OCI-LY1 (cell line): ENCODE measurements around the gene AGRN.

Experiments used
- H2AFZ ChIP-seq: fragments of 200-600 bp; sonication (generic), shearing (Covaris generic); 2 replicates; pipeline ENCODE4 v1.6.0; 2014; ENCODE audit warnings: antibody characterized with exemption, mild to moderate bottlenecking, low read length
- H3F3A ChIP-seq: fragments of 200-600 bp; sonication (generic), shearing (Covaris generic); 2 replicates; pipeline ENCODE4 v1.6.0; 2014; ENCODE audit warnings: mild to moderate bottlenecking, antibody characterized with exemption, low read length, moderate library complexity; ENCODE audit not compliant: insufficient read depth
- H3K27ac ChIP-seq: fragments of 200-600 bp; sonication (generic); 2 replicates; pipeline ENCODE4 v1.5.1; 2014; ENCODE audit warnings: low read length, mixed run types, mild to moderate bottlenecking, low read depth; ENCODE audit not compliant: poor library complexity, severe bottlenecking
- H3K27me3 ChIP-seq: fragments of 200-600 bp; sonication (generic); 2 replicates; pipeline ENCODE4 v1.6.0; 2014; ENCODE audit warnings: antibody characterized with exemption, mild to moderate bottlenecking, low read length, moderate library complexity; ENCODE audit not compliant: insufficient read depth
- H3K36me3 ChIP-seq: fragments of 200-600 bp; sonication (generic); 2 replicates; pipeline ENCODE4 v1.6.1; 2014; ENCODE audit warnings: mild to moderate bottlenecking, antibody characterized with exemption, low read length, moderate library complexity, mixed read lengths; ENCODE audit not compliant: insufficient read depth
- H3K4me1 ChIP-seq: fragments of 200-600 bp; sonication (generic); 2 replicates; pipeline ENCODE4 v1.5.1; 2014; ENCODE audit warnings: mild to moderate bottlenecking, low read length, moderate library complexity; ENCODE audit not compliant: insufficient read depth, severe bottlenecking
- H3K4me2 ChIP-seq: fragments of 200-600 bp; sonication (generic), shearing (Covaris generic); 2 replicates; pipeline ENCODE4 v1.6.1; 2014; ENCODE audit warnings: low read length
- H3K4me3 ChIP-seq: fragments of 200-600 bp; sonication (generic); 2 replicates; pipeline ENCODE4 v1.5.1; 2014; ENCODE audit warnings: low read length, low read depth, mild to moderate bottlenecking, mixed read lengths; ENCODE audit not compliant: poor library complexity, severe bottlenecking
- H3K79me2 ChIP-seq: fragments of 200-600 bp; shearing (Covaris generic); 2 replicates; pipeline ENCODE4 v1.6.1; 2016; ENCODE audit warnings: mixed run types, low read length, mixed read lengths; ENCODE audit not compliant: insufficient read depth
- H3K9ac ChIP-seq: fragments of 200-600 bp; sonication (generic), shearing (Covaris generic); 2 replicates; pipeline ENCODE4 v1.6.1; 2014; ENCODE audit warnings: mild to moderate bottlenecking, low read length, mixed read lengths
- H3K9me2 ChIP-seq: fragments of 200-600 bp; sonication (generic), shearing (Covaris generic); 2 replicates; pipeline ENCODE4 v1.6.1; 2014; ENCODE audit warnings: low read depth, mild to moderate bottlenecking, low read length, mixed read lengths
- H3K9me3 ChIP-seq: fragments of 200-600 bp; shearing (Covaris generic); 2 replicates; pipeline ENCODE4 v1.6.1; 2014; ENCODE audit warnings: low read length, mixed read lengths
- H4K20me1 ChIP-seq: fragments of 200-600 bp; sonication (generic), shearing (Covaris generic); 2 replicates; pipeline ENCODE4 v1.6.0; 2016; ENCODE audit warnings: mild to moderate bottlenecking, low read length; ENCODE audit not compliant: insufficient read depth
- EZH2 ChIP-seq: fragments of 200-600 bp; sonication (generic), shearing (Covaris generic); IDR thresholded peaks from 2 replicates; pipeline ENCODE4 v1.8.0; 2017; ENCODE audit warnings: borderline replicate concordance, mixed run types, mild to moderate bottlenecking, antibody characterized with exemption, low read length, moderate library complexity, mixed read lengths
- TF ChIP-seq, protein P1 (sequence below): fragments of 200-600 bp; sonication (generic), shearing (Covaris generic); IDR thresholded peaks from 2 replicates; pipeline ENCODE4 v1.5.1; 2017; ENCODE audit warnings: mild to moderate bottlenecking, antibody characterized with exemption, low read length, moderate library complexity, mixed read lengths

Gene AGRN

DNA sequence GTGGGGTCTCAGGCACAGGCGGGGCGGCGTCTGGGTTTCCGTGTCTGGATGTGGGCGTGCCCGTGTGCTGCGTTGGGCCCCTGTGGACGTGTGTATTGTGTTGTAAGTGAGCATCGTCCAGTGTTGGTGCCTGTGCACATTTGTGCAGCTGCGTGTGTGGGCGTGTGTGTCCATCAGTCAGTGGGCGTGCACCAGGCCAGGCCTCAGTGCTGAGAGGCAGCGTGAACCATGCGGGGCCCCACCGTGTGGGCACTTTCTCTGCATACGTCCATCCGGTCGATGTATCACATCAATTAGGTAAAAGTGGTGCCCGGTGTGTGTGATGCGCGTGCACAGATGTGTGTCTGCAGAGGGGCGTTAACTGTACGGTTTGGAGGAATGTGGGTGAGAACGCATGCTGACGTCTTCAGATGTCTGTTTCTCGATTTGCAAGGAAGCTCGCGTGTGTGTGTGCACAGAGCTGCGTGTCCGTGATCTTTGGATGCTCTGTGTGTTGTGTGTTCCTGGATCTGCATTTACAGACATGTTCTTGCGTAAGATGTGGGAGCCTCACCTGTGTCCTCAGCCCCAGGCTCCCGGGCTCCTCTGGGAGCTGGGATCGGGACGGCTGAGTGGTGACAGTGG lies 24.6 kb downstream of the AGRN start:
- H3K36me3 ChIP-seq, result no peaks in the 10 kb centered on the region
- H3K4me2 ChIP-seq, result no peak overlapping the region
- no peak overlapping the region for H2AFZ ChIP-seq
- H3K9me3 ChIP-seq, result no peaks in the 10 kb centered on the region
- no peak overlapping the region for H3K27ac ChIP-seq
- TF ChIP-seq, protein P1, sequence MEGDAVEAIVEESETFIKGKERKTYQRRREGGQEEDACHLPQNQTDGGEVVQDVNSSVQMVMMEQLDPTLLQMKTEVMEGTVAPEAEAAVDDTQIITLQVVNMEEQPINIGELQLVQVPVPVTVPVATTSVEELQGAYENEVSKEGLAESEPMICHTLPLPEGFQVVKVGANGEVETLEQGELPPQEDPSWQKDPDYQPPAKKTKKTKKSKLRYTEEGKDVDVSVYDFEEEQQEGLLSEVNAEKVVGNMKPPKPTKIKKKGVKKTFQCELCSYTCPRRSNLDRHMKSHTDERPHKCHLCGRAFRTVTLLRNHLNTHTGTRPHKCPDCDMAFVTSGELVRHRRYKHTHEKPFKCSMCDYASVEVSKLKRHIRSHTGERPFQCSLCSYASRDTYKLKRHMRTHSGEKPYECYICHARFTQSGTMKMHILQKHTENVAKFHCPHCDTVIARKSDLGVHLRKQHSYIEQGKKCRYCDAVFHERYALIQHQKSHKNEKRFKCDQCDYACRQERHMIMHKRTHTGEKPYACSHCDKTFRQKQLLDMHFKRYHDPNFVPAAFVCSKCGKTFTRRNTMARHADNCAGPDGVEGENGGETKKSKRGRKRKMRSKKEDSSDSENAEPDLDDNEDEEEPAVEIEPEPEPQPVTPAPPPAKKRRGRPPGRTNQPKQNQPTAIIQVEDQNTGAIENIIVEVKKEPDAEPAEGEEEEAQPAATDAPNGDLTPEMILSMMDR, result no peak
- TF ChIP-seq EZH2, result no peak
- no peaks in the 10 kb centered on the region for H3K9me2 ChIP-seq
- no peaks in the 10 kb centered on the region for H3K4me1 ChIP-seq
- H3K79me2 ChIP-seq, result no peaks in the 10 kb centered on the region
- H3K9ac ChIP-seq, result no peak overlapping the region
- no peaks in the 10 kb centered on the region for H3K27me3 ChIP-seq
- no peaks in the 10 kb centered on the region for H4K20me1 ChIP-seq
- H3K4me3 ChIP-seq, result no peak overlapping the region
- no peaks in the 10 kb centered on the region for H3F3A ChIP-seq

DNA sequence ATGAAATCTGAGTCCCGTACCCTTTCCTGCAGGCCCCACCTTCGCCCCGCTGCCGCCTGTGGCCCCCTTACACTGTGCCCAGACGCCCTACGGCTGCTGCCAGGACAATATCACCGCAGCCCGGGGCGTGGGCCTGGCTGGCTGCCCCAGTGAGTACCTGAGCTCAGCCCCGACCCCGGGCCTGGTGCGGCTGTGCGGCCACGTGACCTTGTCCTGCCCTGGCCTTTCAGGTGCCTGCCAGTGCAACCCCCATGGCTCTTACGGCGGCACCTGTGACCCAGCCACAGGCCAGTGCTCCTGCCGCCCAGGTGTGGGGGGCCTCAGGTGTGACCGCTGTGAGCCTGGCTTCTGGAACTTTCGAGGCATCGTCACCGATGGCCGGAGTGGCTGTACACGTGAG lies 25.2 kb downstream of the AGRN start:
- Histone ChIP-seq H3K27me3 (no peaks in the 10 kb centered on the region), H3K79me2 (no peaks in the 10 kb centered on the region), H3K9me2 (no peaks in the 10 kb centered on the region), H3K9me3 (no peaks in the 10 kb centered on the region), H3K4me3 (no peak overlapping the region), H4K20me1 (no peaks in the 10 kb centered on the region), H3F3A (no peaks in the 10 kb centered on the region), H3K4me1 (no peaks in the 10 kb centered on the region), H3K4me2 (no peak overlapping the region), H3K36me3 (no peaks in the 10 kb centered on the region), H2AFZ (no peak overlapping the region), H3K27ac (no peak overlapping the region), H3K9ac (no peak overlapping the region)
- TF ChIP-seq, protein P1, result no peak
- TF ChIP-seq EZH2, result no peak

DNA sequence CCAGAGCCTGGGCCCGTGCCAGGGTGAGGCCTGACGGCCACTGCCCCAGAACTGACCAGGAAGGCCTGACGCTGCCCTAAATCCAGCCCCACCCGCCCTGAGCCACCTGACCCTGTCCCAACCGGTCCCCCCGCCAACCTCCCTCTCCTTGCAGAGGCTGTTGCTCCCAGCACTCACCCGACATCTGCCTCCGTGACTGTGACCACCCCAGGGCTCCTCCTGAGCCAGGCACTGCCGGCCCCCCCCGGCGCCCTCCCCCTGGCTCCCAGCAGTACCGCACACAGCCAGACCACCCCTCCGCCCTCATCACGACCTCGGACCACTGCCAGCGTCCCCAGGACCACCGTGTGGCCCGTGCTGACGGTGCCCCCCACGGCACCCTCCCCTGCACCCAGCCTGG lies 26.3 kb downstream of the AGRN start:
- no peaks in the 10 kb centered on the region for H3F3A ChIP-seq
- no peak overlapping the region for H3K4me3 ChIP-seq
- H4K20me1 ChIP-seq, result no peaks in the 10 kb centered on the region
- TF ChIP-seq, protein P1, result no peak
- no peak for TF ChIP-seq EZH2
- H3K4me1 ChIP-seq, result no peaks in the 10 kb centered on the region
- H3K79me2 ChIP-seq, result no peaks in the 10 kb centered on the region
- H3K9me3 ChIP-seq, result no peaks in the 10 kb centered on the region
- no peak overlapping the region for H2AFZ ChIP-seq
- H3K9ac ChIP-seq, result no peak overlapping the region
- no peaks in the 10 kb centered on the region for H3K9me2 ChIP-seq
- no peaks in the 10 kb centered on the region for H3K36me3 ChIP-seq
- H3K27me3 ChIP-seq, result no peaks in the 10 kb centered on the region
- H3K4me2 ChIP-seq, result no peak overlapping the region
- no peak overlapping the region for H3K27ac ChIP-seq
